ENCODE measurements around the gene FHIT.

DNA sequence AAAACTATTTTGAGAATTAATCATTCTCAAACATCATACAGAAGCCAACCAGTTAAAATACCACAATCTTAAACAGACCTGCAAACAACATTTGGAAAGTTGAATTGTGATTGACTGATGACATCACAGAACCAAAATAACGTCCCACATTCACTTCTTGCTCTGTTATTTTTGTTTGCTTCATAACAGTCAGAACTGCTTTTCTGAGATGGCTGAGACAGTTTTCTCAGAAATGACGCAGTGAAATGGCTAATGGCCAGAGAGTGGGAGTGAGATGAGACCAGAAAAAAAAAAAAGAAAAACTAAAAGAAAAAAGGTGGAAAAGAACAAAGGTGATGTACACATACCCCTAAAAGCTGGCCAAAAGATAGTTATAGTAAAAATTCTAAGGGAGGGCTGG, 1061.2 kb downstream of the FHIT start:
- no peak for TF ChIP-seq CTCF (IDR thresholded peaks at IDR 0.05)
- TF ChIP-seq EZH2 (IDR thresholded peaks at IDR 0.05) = no peak

All from neural progenitor cell (in vitro differentiated cells).